ENCODE results near the gene EXOC6.
"Not testable (repeated sequence)": the region's sequence is repeated elsewhere in the genome, so short reads cannot be mapped to it uniquely, and the experiment has no call there.

EXOC6 gene

GRCh38 chr10:93097386-93097785 lies 249.1 kb downstream of the EXOC6 start:
- Histone ChIP-seq H3K4me1 (ENCODE audit: control insufficient read depth, insufficient read depth, low read length, unreplicated experiment) (no peaks in the 10 kb centered on the region), H2AFZ (ENCODE audit: low read length, unreplicated experiment) (no peak overlapping the region)

DNA sequence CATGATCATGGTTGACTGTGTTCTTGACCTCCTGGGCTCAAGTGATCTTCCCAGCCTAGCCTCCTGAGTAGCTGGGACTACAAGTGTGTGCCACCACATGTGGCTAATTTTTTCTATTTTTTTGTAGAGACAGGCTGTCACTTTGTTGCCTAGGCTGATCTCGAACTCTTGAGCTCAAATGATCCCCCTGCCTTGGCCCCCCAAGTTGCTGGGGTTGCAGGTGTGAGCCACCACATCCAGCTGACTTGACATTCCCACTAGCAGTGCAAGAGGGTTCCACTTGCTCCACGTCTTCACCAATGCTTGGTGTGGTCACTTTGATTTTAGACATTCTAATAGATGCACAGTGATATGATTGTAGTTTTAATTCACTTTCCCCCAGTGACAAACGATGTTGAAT lies 250.5 kb downstream of the EXOC6 start:
- Histone ChIP-seq H3K27ac (ENCODE audit: low read depth, low read length) (no peak overlapping the region), H3K4me1 (ENCODE audit: control insufficient read depth, insufficient read depth, low read length, unreplicated experiment) (no peaks in the 10 kb centered on the region), H3K79me2 (ENCODE audit: control insufficient read depth, insufficient read depth, low read length, unreplicated experiment) (no peaks in the 10 kb centered on the region), H3K27me3 (ENCODE audit: insufficient read depth, low read length) (no peaks in the 10 kb centered on the region), H2AFZ (ENCODE audit: low read length, unreplicated experiment) (no peak overlapping the region), H3K36me3 (ENCODE audit: insufficient read depth, low read length) (no peaks in the 10 kb centered on the region), H3K4me3 (ENCODE audit: low read depth, low read length) (no peak overlapping the region)

More at GRCh38 chr10:93097386-93097785, 249.1 kb downstream of the EXOC6 start:
- Histone ChIP-seq H3K27ac (ENCODE audit: low read depth, low read length) (no peak overlapping the region), H3K27me3 (ENCODE audit: insufficient read depth, low read length) (no peaks in the 10 kb centered on the region), H3K4me3 (ENCODE audit: low read depth, low read length) (no peak overlapping the region), H3K36me3 (ENCODE audit: insufficient read depth, low read length) (no peaks in the 10 kb centered on the region), H3K79me2 (ENCODE audit: control insufficient read depth, insufficient read depth, low read length, unreplicated experiment) (no peaks in the 10 kb centered on the region)

GRCh38 chr10:93099670-93100069 lies 251.3 kb downstream of the EXOC6 start:
- H2AFZ ChIP-seq (ENCODE audit: low read length, unreplicated experiment) = no peak overlapping the region
- no peaks in the 10 kb centered on the region for H3K27me3 ChIP-seq (ENCODE audit: insufficient read depth, low read length)
- H3K4me3 ChIP-seq (ENCODE audit: low read depth, low read length) = no peak overlapping the region
- H3K36me3 ChIP-seq (ENCODE audit: insufficient read depth, low read length) = no peaks in the 10 kb centered on the region
- no peak overlapping the region for H3K27ac ChIP-seq (ENCODE audit: low read depth, low read length)
- H3K4me1 ChIP-seq (ENCODE audit: control insufficient read depth, insufficient read depth, low read length, unreplicated experiment) = no peaks in the 10 kb centered on the region
- H3K79me2 ChIP-seq (ENCODE audit: control insufficient read depth, insufficient read depth, low read length, unreplicated experiment) = no peaks in the 10 kb centered on the region

DNA sequence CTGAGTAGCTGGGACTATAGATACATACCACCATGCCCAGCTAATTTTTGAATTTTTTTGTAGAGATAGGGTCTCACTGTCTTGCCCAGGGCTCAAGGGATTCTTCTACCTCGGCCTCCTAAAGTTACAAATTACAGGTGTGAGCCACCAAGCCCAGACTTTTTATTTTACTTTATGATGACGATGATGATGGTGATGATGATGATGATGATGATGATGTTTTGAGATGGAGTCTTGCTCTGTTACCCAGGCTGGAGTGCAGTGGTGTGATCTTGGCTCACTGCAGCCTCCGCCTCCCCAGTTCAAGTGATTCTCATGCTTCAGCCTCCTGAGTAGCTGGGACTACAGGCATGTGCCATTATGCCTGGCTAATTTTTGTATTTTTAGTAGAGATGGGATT lies 252.8 kb downstream of the EXOC6 start:
- H3K4me3 ChIP-seq (ENCODE audit: low read depth, low read length); H3K4me1 ChIP-seq (ENCODE audit: control insufficient read depth, insufficient read depth, low read length, unreplicated experiment); H2AFZ ChIP-seq (ENCODE audit: low read length, unreplicated experiment); H3K79me2 ChIP-seq (ENCODE audit: control insufficient read depth, insufficient read depth, low read length, unreplicated experiment); H3K27me3 ChIP-seq (ENCODE audit: insufficient read depth, low read length); H3K27ac ChIP-seq (ENCODE audit: low read depth, low read length); H3K36me3 ChIP-seq (ENCODE audit: insufficient read depth, low read length): not testable (repeated sequence)

DNA sequence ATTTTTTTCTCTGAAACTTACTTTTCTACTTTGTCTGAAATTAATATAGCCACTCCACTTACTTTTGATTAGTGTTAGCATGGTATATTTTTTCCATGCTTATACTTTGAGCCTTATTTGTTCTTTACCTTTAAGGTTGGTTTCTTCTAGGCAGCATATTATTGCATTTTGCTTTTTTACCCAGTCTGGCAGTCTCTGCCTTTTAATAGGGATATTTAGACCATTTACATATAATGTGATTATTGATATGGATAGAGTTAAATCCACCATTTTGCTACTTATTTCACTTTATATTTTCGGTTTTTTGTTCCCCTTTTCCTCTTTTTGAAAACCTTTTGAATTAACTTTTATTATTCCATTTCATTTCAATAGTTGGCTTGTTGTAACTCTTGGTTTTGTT lies 255.6 kb downstream of the EXOC6 start:
- no peaks in the 10 kb centered on the region for H3K79me2 ChIP-seq (ENCODE audit: control insufficient read depth, insufficient read depth, low read length, unreplicated experiment)

DNA sequence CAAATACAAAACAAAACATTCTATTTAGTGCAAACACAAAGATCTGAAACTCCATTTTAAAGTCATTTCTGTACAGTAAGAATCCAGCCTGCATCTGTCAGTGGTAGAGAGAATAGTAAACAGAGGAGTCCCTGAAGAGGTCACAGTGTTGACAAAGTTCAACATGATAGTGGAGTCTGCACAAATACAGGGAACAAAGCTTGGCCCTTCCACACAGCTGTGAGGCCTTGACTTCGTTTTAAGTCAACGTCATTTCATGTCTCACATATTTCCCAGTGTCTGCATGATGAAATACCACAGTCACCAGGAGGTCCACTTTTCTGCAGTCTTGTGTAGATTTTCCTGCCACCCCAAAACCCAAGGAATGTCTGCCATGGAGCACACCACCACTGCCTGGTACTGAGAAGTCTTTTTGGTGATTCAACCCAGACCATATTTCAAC lies 258.3 kb downstream of the EXOC6 start:
- Histone ChIP-seq H3K27ac (ENCODE audit: low read depth, low read length) (no peak overlapping the region), H3K27me3 (ENCODE audit: insufficient read depth, low read length) (no peaks in the 10 kb centered on the region), H2AFZ (ENCODE audit: low read length, unreplicated experiment) (no peak overlapping the region)

More for the DNA sequence above, 255.6 kb downstream of the EXOC6 start:
- no peaks in the 10 kb centered on the region for H3K27me3 ChIP-seq (ENCODE audit: insufficient read depth, low read length)
- no peak overlapping the region for H3K27ac ChIP-seq (ENCODE audit: low read depth, low read length)
- H3K4me3 ChIP-seq (ENCODE audit: low read depth, low read length) = no peak overlapping the region
- H3K4me1 ChIP-seq (ENCODE audit: control insufficient read depth, insufficient read depth, low read length, unreplicated experiment) = no peaks in the 10 kb centered on the region
- no peak overlapping the region for H2AFZ ChIP-seq (ENCODE audit: low read length, unreplicated experiment)
- H3K36me3 ChIP-seq (ENCODE audit: insufficient read depth, low read length) = no peaks in the 10 kb centered on the region

More for the DNA sequence above, 258.3 kb downstream of the EXOC6 start:
- no peaks in the 10 kb centered on the region for H3K79me2 ChIP-seq (ENCODE audit: control insufficient read depth, insufficient read depth, low read length, unreplicated experiment)
- H3K4me3 ChIP-seq (ENCODE audit: low read depth, low read length) = no peak overlapping the region
- no peaks in the 10 kb centered on the region for H3K36me3 ChIP-seq (ENCODE audit: insufficient read depth, low read length)
- no peaks in the 10 kb centered on the region for H3K4me1 ChIP-seq (ENCODE audit: control insufficient read depth, insufficient read depth, low read length, unreplicated experiment)

Data from ACC112 (cell line).